Parathyroid adenoma (tissue), 2 donors: ENCODE data around the gene AGAP1.

Experiments used
- H2AFZ ChIP-seq: fragments of 300-600 bp; sonication (generic); one replicate; pipeline ENCODE4 v1.7.0; 2017; ENCODE audit warnings: antibody characterized with exemption, mild to moderate bottlenecking
- H3K27ac ChIP-seq: fragments of 300-600 bp; sonication (generic); one replicate; pipeline ENCODE4 v1.7.0; 2017
- H3K27me3 ChIP-seq: fragments of 300-600 bp; sonication (generic); one replicate; pipeline ENCODE4 v1.7.0; 2017; ENCODE audit warnings: low read length; ENCODE audit not compliant: control insufficient read depth, insufficient read depth
- H3K36me3 ChIP-seq: fragments of 300-600 bp; sonication (generic); one replicate; pipeline ENCODE4 v1.7.0; 2017; ENCODE audit warnings: low read length; ENCODE audit not compliant: control insufficient read depth, insufficient read depth
- H3K4me1 ChIP-seq: fragments of 300-600 bp; sonication (generic); one replicate; pipeline ENCODE4 v1.7.0; 2017; ENCODE audit warnings: control low read depth
- H3K4me2 ChIP-seq: fragments of 300-600 bp; sonication (generic); one replicate; pipeline ENCODE4 v1.7.0; 2017; ENCODE audit warnings: low read length
- H3K4me3 ChIP-seq: fragments of 300-600 bp; sonication (generic); one replicate; pipeline ENCODE4 v1.7.0; 2017; ENCODE audit warnings: low read depth, low read length
- H3K79me2 ChIP-seq: fragments of 300-600 bp; sonication (generic); one replicate; pipeline ENCODE4 v1.7.0; 2017; ENCODE audit warnings: control low read depth
- H3K9ac ChIP-seq: fragments of 300-600 bp; sonication (generic); one replicate; pipeline ENCODE4 v1.7.0; 2017; ENCODE audit warnings: mild to moderate bottlenecking
- H3K9me3 ChIP-seq: fragments of 300-600 bp; sonication (generic); one replicate; pipeline ENCODE4 v1.7.0; 2017; ENCODE audit warnings: low read length; ENCODE audit not compliant: control insufficient read depth
- TF ChIP-seq, protein P1 (sequence below): fragments of 300-600 bp; sonication (generic); IDR thresholded peaks from one replicate; pipeline ENCODE4 v1.7.0; 2017; ENCODE audit warnings: antibody characterized with exemption, mild to moderate bottlenecking
- donor health status: primary hyperparathyroidism.

The AGAP1 gene

GRCh38 chr2:235612181-235612950 lies 118.5 kb downstream of the AGAP1 start:
- Histone ChIP-seq H2AFZ (no peak overlapping the region), H3K4me1 (peaks cover 4% of the 10 kb centered on the region), H3K36me3 (no peaks in the 10 kb centered on the region), H3K79me2 (peaks cover 64% of the 10 kb centered on the region), H3K9ac (no peak overlapping the region), H3K27ac (no peak overlapping the region), H3K4me2 (no peak overlapping the region), H3K27me3 (no peaks in the 10 kb centered on the region), H3K9me3 (no peaks in the 10 kb centered on the region), H3K4me3 (no peak overlapping the region)
- TF ChIP-seq, protein P1, sequence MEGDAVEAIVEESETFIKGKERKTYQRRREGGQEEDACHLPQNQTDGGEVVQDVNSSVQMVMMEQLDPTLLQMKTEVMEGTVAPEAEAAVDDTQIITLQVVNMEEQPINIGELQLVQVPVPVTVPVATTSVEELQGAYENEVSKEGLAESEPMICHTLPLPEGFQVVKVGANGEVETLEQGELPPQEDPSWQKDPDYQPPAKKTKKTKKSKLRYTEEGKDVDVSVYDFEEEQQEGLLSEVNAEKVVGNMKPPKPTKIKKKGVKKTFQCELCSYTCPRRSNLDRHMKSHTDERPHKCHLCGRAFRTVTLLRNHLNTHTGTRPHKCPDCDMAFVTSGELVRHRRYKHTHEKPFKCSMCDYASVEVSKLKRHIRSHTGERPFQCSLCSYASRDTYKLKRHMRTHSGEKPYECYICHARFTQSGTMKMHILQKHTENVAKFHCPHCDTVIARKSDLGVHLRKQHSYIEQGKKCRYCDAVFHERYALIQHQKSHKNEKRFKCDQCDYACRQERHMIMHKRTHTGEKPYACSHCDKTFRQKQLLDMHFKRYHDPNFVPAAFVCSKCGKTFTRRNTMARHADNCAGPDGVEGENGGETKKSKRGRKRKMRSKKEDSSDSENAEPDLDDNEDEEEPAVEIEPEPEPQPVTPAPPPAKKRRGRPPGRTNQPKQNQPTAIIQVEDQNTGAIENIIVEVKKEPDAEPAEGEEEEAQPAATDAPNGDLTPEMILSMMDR: no peak

- Histone ChIP-seq H2AFZ (no peak overlapping the region), H3K27me3 (no peaks in the 10 kb centered on the region), H3K9me3 (no peaks in the 10 kb centered on the region), H3K9ac (no peak overlapping the region), H3K4me1 (peaks cover 4% of the 10 kb centered on the region), H3K36me3 (no peaks in the 10 kb centered on the region), H3K27ac (no peak overlapping the region), H3K79me2 (peaks cover 53% of the 10 kb centered on the region), H3K4me2 (no peak overlapping the region), H3K4me3 (no peak overlapping the region)
- TF ChIP-seq, protein P1: no peak
Observed at GRCh38 chr2:235613649-235614048, 119.8 kb downstream of the AGAP1 start.

GRCh38 chr2:235614176-235614860 lies 120.5 kb downstream of the AGAP1 start:
- H3K4me3 ChIP-seq: no peak overlapping the region

GRCh38 chr2:235614900-235615712 lies 121.3 kb downstream of the AGAP1 start:
- Histone ChIP-seq H2AFZ (no peak overlapping the region), H3K4me2 (no peak overlapping the region), H3K4me3 (no peak overlapping the region), H3K27ac (no peak overlapping the region), H3K36me3 (no peaks in the 10 kb centered on the region), H3K9me3 (no peaks in the 10 kb centered on the region), H3K79me2 (peaks cover 48% of the 10 kb centered on the region), H3K27me3 (no peaks in the 10 kb centered on the region), H3K9ac (no peak overlapping the region), H3K4me1 (peaks cover 4% of the 10 kb centered on the region)
- TF ChIP-seq, protein P1: no peak

More at GRCh38 chr2:235614176-235614860, 120.5 kb downstream of the AGAP1 start:
- Histone ChIP-seq H3K9ac (no peak overlapping the region), H3K4me1 (peaks cover 4% of the 10 kb centered on the region), H3K9me3 (no peaks in the 10 kb centered on the region), H3K79me2 (peaks cover 51% of the 10 kb centered on the region), H2AFZ (no peak overlapping the region), H3K27me3 (no peaks in the 10 kb centered on the region), H3K36me3 (no peaks in the 10 kb centered on the region), H3K4me2 (no peak overlapping the region), H3K27ac (no peak overlapping the region)
- TF ChIP-seq, protein P1: no peak
